Measurements from ENCODE around the gene INAFM2. TPM values are rescaled to one million over a fixed set of nuclear protein-coding genes. Genes with fewer than 3 reads are reported as not detected.

INAFM2 gene
- total and polyA plus RNA-seq, 2 of the 4 experiments (the other 2 are of a cell fraction) = 10.4 to 14.0 TPM

DNA sequence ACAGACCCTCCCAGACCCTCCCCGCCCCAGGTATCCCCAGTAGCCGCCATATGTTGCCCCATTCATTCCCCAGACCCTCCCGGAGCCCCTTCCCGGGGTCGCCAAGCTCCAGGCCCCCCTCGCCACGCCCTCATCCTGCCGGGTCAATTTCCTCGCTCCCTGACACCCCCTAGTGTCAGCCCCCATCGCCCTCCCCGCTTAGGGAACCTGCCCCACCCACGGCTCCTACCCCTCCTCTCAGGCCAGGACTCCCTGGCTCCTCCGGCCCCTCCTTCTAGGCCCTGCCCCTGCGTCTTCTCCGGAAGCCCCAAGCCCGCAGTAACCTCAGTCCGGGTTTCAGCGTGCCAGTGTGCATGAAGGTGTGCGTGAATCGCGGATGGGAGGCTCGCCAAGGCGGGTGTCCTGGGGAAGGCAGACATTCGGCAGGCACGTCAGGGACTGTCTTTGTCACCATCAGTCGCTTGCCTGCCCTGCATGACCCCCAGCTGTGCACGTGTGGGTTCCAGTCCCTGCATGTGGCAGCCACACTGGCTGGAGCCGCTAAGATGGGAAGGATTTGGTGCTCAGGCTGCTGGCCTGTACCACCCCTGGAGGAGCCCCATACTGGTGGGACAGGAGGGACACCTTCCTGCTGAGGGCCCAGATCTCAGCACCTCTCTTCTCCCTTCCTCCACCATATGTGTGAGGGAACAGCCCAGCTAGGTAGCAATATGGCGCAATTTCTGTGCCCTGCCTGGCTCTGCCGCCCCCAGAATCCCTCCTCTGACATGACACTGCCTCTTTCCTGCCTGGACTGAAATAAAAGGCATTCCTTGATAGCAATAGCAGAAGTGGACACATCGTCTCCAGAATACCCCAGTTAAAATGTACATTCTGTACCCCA, 35.2 kb downstream of the INAFM2 start:
- Histone ChIP-seq H3K9ac (ENCODE audit: low read depth, low read length) (no peak overlapping the region), H3K4me2 (ENCODE audit: low read depth, low read length) (peak overlapping the region; percentile 67), H4K5ac (ENCODE audit: low read depth, low read length) (no peak overlapping the region), H2BK5ac (ENCODE audit: low read depth, low read length, poor library complexity, severe bottlenecking) (no peak overlapping the region), H2AK5ac (ENCODE audit: low read depth, low read length) (no peak overlapping the region), H3K27ac (ENCODE audit: insufficient read depth, low read length) (no peak overlapping the region), H3K4me1 (ENCODE audit: control insufficient read depth, insufficient read depth, low read length) (peaks cover 6% of the 10 kb centered on the region; the same call in 1 of the 2 replicates), H4K8ac (ENCODE audit: low read depth in 2 of 2, low read length in 2 of 2) (no peak overlapping the region), H3K36me3 (ENCODE audit: control insufficient read depth, insufficient read depth, low read length) (no peaks in the 10 kb centered on the region), H3K4me3 (ENCODE audit: insufficient read depth, low read depth, low read length) (peak overlapping the region; percentile 43), H3K14ac (replicated peaks; ENCODE audit: low read depth, low read length) (no peak overlapping the region), H3K9me3 (ENCODE audit: control insufficient read depth, insufficient read depth, low read length) (no peaks in the 10 kb centered on the region), H2BK20ac (ENCODE audit: low read depth, low read length) (no peak overlapping the region), H4K20me1 (ENCODE audit: insufficient read depth, low read length) (no peaks in the 10 kb centered on the region), H2AK9ac (replicated peaks; ENCODE audit: low read depth, low read length, poor library complexity) (peak overlapping the region; percentile 45), H4K91ac (ENCODE audit: insufficient read depth, low read depth, low read length) (no peak overlapping the region), H3K79me1 (ENCODE audit: low read depth in 1 of 2, low read length in 2 of 2) (no peaks in the 10 kb centered on the region), H3K9me1 (ENCODE audit: insufficient read depth, low read length) (no peaks in the 10 kb centered on the region), H2BK120ac (ENCODE audit: low read depth, low read length) (no peak overlapping the region), H3K4ac (ENCODE audit: low read depth, low read length) (no peak overlapping the region), H3K56ac (ENCODE audit: extremely low read depth, insufficient read depth, low read length) (no peak overlapping the region), H3K23ac (ENCODE audit: low read depth, low read length) (peak overlapping the region; percentile 65; the same call in 1 of the 2 replicates), H3K27me3 (ENCODE audit: control insufficient read depth, insufficient read depth, low read length) (peaks cover 24% of the 10 kb centered on the region), H2BK15ac (ENCODE audit: low read depth, low read length) (no peak overlapping the region), H3K18ac (ENCODE audit: low read depth, low read length) (no peak overlapping the region), H2AFZ (replicated peaks; ENCODE audit: low read length, poor library complexity) (peak overlapping the region; percentile 87)
- in situ Hi-C loops (cut with MboI; ENCODE audit: low sequenced_read_pairs) = no loop called here
- CTCF ChIA-PET = interaction anchor here (1.7 kb wide), 1 partner anchor 10 kb away, joined by 5 read pairs; no protein-coding TSS in a partner anchor
- POLR2A ChIA-PET (ENCODE audit: unreplicated experiment) = no interaction called here
- BruUV-seq (replicated peaks) = no TSS peak
- TF ChIP-seq RFX5 (IDR thresholded peaks at IDR 0.05; ENCODE audit: low read depth, low read length) (no peak), FOS (IDR thresholded peaks at IDR 0.05; ENCODE audit: low read depth, low read length) (no peak), NFE2L2 (IDR thresholded peaks at IDR 0.05; ENCODE audit: low read depth, low read length) (no peak), CEBPB (IDR thresholded peaks at IDR 0.05; ENCODE audit: low read depth, low read length) (peak; percentile 52; the same call in 1 of the 2 replicates), MXI1 (IDR thresholded peaks at IDR 0.05; ENCODE audit: borderline replicate concordance, low read depth, low read length) (no peak; the same call in 1 of the 2 replicates), RAD21 (IDR thresholded peaks at IDR 0.05; ENCODE audit: low read length) (no peak)
- TF ChIP-seq, protein P1, sequence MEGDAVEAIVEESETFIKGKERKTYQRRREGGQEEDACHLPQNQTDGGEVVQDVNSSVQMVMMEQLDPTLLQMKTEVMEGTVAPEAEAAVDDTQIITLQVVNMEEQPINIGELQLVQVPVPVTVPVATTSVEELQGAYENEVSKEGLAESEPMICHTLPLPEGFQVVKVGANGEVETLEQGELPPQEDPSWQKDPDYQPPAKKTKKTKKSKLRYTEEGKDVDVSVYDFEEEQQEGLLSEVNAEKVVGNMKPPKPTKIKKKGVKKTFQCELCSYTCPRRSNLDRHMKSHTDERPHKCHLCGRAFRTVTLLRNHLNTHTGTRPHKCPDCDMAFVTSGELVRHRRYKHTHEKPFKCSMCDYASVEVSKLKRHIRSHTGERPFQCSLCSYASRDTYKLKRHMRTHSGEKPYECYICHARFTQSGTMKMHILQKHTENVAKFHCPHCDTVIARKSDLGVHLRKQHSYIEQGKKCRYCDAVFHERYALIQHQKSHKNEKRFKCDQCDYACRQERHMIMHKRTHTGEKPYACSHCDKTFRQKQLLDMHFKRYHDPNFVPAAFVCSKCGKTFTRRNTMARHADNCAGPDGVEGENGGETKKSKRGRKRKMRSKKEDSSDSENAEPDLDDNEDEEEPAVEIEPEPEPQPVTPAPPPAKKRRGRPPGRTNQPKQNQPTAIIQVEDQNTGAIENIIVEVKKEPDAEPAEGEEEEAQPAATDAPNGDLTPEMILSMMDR (conservative IDR thresholded peaks at IDR 0.05; ENCODE audit: low read depth, low read length) = 0 out of 2 replicates have a peak, but pooled peaks have one; percentile 1
- TF ChIP-seq, protein P2, sequence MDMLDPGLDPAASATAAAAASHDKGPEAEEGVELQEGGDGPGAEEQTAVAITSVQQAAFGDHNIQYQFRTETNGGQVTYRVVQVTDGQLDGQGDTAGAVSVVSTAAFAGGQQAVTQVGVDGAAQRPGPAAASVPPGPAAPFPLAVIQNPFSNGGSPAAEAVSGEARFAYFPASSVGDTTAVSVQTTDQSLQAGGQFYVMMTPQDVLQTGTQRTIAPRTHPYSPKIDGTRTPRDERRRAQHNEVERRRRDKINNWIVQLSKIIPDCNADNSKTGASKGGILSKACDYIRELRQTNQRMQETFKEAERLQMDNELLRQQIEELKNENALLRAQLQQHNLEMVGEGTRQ (IDR thresholded peaks at IDR 0.05; ENCODE audit: low read depth, low read length) = no peak
- DNase-seq (no peak), ATAC-seq (ENCODE audit: low read depth) (peak; percentile 4)
- intact Hi-C loops (cut with micrococcal nuclease) = loop anchor here (2.0 kb wide), 1 partner anchor 18 kb away; the partner anchor contains the start of gene CCDC9B
- WGBS, 2 experiments (ENCODE audit: extremely low coverage in 2 of 2, insufficient read length in 1 of 2) = 0% methylated on average over 11 of the region's 31 CpGs; no CpG with 5 or more reads in 1 of the 2 experiments
- dilution Hi-C loops (cut with HindIII; ENCODE audit: low sequenced_read_pairs, unreplicated experiment) = no loop called here
